BE2C (cell line): ENCODE results near the gene RNF39.
"Not testable (repeated sequence)": the region's sequence is repeated elsewhere in the genome, so short reads cannot be mapped to it uniquely, and the experiment has no call there.

Experiments
- DNase-seq: peaks from one replicate; pipeline ENCODE4 v3.0.0-alpha.2; 2020
- H3K27me3 ChIP-seq: fragments of 250-450 bp; sonication (Bioruptor Pico); 2 replicates; pipeline ENCODE4 v1.5.1; 2020; ENCODE audit warnings: mild to moderate bottlenecking
- H3K36me3 ChIP-seq: fragments of 250-450 bp; sonication (Bioruptor Pico); 2 replicates; pipeline ENCODE4 v1.5.1; 2020; ENCODE audit warnings: mild to moderate bottlenecking
- H3K4me1 ChIP-seq: fragments of 250-450 bp; sonication (Bioruptor Pico); 2 replicates; pipeline ENCODE4 v1.5.1; 2020
- H3K4me3 ChIP-seq: 2 replicates; pipeline ENCODE4 v1.5.1; 2011; ENCODE audit warnings: low read depth, low read length
- H3K9me3 ChIP-seq: fragments of 250-450 bp; sonication (Bioruptor Pico); 2 replicates; pipeline ENCODE4 v1.5.1; 2020
- TF ChIP-seq, protein P1 (sequence below): IDR thresholded peaks from 2 replicates; pipeline ENCODE4 v1.5.1; 2012; ENCODE audit warnings: mild to moderate bottlenecking, low read depth, low read length

RNF39 gene

GRCh38 chr6:30042476-30042875 lies 33.1 kb downstream of the RNF39 start:
- H3K36me3 ChIP-seq = no peaks in the 10 kb centered on the region
- H3K4me3 ChIP-seq = no peak overlapping the region
- no peaks in the 10 kb centered on the region for H3K9me3 ChIP-seq
- TF ChIP-seq, protein P1, sequence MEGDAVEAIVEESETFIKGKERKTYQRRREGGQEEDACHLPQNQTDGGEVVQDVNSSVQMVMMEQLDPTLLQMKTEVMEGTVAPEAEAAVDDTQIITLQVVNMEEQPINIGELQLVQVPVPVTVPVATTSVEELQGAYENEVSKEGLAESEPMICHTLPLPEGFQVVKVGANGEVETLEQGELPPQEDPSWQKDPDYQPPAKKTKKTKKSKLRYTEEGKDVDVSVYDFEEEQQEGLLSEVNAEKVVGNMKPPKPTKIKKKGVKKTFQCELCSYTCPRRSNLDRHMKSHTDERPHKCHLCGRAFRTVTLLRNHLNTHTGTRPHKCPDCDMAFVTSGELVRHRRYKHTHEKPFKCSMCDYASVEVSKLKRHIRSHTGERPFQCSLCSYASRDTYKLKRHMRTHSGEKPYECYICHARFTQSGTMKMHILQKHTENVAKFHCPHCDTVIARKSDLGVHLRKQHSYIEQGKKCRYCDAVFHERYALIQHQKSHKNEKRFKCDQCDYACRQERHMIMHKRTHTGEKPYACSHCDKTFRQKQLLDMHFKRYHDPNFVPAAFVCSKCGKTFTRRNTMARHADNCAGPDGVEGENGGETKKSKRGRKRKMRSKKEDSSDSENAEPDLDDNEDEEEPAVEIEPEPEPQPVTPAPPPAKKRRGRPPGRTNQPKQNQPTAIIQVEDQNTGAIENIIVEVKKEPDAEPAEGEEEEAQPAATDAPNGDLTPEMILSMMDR = no peak
- peaks cover 8% of the 10 kb centered on the region; the same call in 1 of the 2 replicates for H3K4me1 ChIP-seq
- H3K27me3 ChIP-seq = no peaks in the 10 kb centered on the region
- DNase-seq = no peak

DNA sequence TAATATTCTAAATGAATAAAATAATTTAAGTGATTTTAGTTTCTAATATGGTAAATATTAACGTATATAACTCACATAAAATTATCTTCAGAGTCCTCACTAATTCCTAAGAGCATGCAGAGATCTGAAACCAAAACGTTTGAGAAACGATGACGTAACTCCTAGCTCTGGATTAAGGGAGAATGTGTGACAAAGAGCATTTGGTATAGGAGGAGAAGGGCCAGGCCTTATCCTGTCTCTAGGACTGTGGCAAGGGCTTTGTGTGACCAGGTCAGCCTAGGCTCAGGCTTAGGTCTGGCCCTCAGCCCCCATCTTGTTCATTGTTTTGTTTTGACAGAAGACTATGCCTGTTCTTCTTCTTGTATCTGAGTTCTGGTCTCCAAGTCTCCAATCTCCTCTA lies 33.7 kb downstream of the RNF39 start:
- Histone ChIP-seq H3K4me1 (peaks cover 8% of the 10 kb centered on the region; the same call in 1 of the 2 replicates), H3K36me3 (no peaks in the 10 kb centered on the region), H3K27me3 (no peaks in the 10 kb centered on the region), H3K4me3 (no peak overlapping the region), H3K9me3 (no peaks in the 10 kb centered on the region)
- TF ChIP-seq, protein P1 = no peak
- no peak for DNase-seq

DNA sequence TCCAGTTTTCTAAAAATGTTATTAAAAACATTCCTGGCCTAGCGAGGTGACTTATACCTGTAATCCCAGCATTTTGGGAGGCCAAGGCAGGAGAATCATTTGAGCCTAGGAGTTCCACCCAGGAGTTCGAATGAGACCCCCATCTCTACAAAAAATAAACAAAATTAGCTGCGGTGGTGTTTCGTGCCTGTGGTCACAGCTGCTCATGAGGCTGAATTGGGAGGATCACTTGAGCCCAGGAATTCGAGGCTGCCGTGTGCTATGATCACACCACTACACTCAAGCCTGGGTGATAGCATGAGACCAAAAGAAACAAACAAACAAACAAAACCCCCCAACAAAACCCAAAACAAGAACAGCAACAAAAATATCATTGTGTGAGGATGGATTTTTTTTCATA lies 34.3 kb downstream of the RNF39 start:
- Histone ChIP-seq H3K9me3 (no peaks in the 10 kb centered on the region), H3K4me3 (no peak overlapping the region), H3K27me3 (no peaks in the 10 kb centered on the region), H3K36me3 (no peaks in the 10 kb centered on the region), H3K4me1 (peaks cover 8% of the 10 kb centered on the region; the same call in 1 of the 2 replicates)
- DNase-seq = no peak
- TF ChIP-seq, protein P1 = no peak

GRCh38 chr6:30037182-30037788 lies 38.3 kb downstream of the RNF39 start:
- no peak for DNase-seq
- H3K4me1 ChIP-seq = peaks cover 2% of the 10 kb centered on the region; the same call in 1 of the 2 replicates
- no peak overlapping the region for H3K4me3 ChIP-seq

GRCh38 chr6:30035784-30036183 lies 39.8 kb downstream of the RNF39 start:
- TF ChIP-seq, protein P1 = no peak
- Histone ChIP-seq H3K27me3 (no peaks in the 10 kb centered on the region), H3K36me3 (no peaks in the 10 kb centered on the region), H3K4me1 (no peaks in the 10 kb centered on the region), H3K9me3 (no peaks in the 10 kb centered on the region), H3K4me3 (no peak overlapping the region)
- no peak for DNase-seq

More at GRCh38 chr6:30037182-30037788, 38.3 kb downstream of the RNF39 start:
- Histone ChIP-seq H3K36me3 (no peaks in the 10 kb centered on the region), H3K27me3 (no peaks in the 10 kb centered on the region), H3K9me3 (no peaks in the 10 kb centered on the region)
- TF ChIP-seq, protein P1 = peak; percentile 70

DNA sequence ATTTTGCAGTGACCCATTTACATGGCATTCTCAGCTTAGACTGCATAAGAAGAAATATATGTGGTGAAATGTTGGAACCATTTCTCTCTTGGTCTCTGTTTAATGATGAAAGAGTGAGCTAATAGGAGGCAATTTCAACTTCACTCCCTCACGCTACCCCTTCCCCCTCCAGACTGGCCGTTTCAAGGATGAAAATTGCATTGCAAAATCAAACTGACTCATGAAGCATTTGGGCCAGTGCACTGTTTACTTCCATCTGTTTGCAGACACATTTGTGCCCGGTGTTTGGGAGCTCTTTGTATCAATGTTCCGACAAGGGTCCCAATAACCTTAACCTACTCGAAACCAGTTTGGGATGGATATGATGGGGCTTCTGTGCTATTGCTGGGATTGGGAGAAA lies 42.1 kb downstream of the RNF39 start:
- H3K27me3 ChIP-seq, H3K4me3 ChIP-seq, H3K9me3 ChIP-seq, H3K4me1 ChIP-seq, H3K36me3 ChIP-seq, DNase-seq: not testable (repeated sequence)
